ENCODE results near the gene ZDHHC8.

The ZDHHC8 gene

DNA sequence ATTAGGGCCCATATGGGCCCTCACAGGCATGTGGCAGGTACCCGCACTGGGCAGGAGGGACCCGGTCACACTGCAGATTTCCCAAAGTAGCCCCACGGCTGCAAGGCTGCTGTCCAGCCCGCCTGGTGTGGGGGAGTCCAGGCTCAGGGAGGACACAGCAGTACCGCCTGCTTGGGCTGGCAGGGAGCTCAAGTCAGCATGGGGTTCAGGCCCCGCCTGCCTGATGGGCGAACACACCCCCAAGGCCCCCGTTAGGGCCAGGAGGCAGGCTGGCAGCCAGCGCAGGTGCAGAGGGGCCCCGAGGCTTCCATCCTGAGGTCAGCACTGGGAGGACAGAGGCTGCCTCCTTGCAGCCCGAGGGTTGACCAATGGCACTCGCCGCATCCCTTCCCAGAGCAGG, 5.5 kb downstream of the ZDHHC8 start:
- DNase-seq (ENCODE audit: low spot score) = no peak
- in situ Hi-C loops (cut with MboI; ENCODE audit: low pct_unique_long_range_greater_than_20kb, low sequenced_read_pairs, unreplicated experiment) = no loop called here
- TF ChIP-seq CTCF (IDR thresholded peaks at IDR 0.05; ENCODE audit: extremely low read depth, insufficient read depth, missing control alignments) = no peak

GRCh38 chr22:20137671-20138416, 6.2 kb downstream of the ZDHHC8 start:
- in situ Hi-C loops (cut with MboI; ENCODE audit: low pct_unique_long_range_greater_than_20kb, low sequenced_read_pairs, unreplicated experiment) = no loop called here
- no peak for TF ChIP-seq CTCF (IDR thresholded peaks at IDR 0.05; ENCODE audit: extremely low read depth, insufficient read depth, missing control alignments)
- no peak for DNase-seq (ENCODE audit: low spot score)

DNA sequence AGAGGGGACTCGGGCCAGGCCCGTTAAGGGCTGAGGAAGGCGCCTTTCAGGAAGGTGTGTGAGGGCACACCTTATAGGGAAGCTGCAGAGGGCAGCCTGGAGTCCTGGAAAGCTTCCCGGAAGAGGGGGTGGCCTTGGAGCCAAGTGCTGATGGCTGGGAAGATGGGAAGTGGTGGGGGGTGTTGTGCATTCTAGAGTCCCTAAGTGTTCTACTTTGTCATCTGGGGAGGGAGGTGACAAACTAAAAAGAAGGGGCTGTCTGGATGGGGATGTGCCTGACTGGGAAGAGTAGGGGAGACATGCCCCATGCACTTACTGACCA, 6.8 kb downstream of the ZDHHC8 start:
- TF ChIP-seq CTCF (IDR thresholded peaks at IDR 0.05; ENCODE audit: extremely low read depth, insufficient read depth, missing control alignments) = no peak
- in situ Hi-C loops (cut with MboI; ENCODE audit: low pct_unique_long_range_greater_than_20kb, low sequenced_read_pairs, unreplicated experiment) = no loop called here
- DNase-seq (ENCODE audit: low spot score) = no peak

DNA sequence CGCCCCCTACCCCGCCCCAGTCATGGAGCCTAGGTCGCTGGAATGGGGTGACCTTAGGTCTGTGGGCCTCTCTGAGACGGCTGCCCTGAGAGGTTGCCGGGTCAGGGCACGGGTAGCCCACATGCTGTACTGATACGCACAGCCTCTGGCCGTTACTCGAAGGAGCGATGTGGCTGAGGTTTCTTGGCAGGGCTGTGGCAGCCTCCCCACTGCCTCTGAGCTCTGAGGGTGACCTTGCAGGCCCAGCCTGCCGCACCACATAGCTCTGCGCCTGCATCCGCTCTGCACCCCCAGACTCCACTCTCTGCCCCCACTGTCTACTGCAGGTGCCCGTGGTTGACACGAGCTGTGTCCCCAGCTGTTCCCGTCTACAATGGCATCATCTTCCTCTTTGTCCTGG, 7.3 kb downstream of the ZDHHC8 start:
- in situ Hi-C loops (cut with MboI; ENCODE audit: low pct_unique_long_range_greater_than_20kb, low sequenced_read_pairs, unreplicated experiment) = no loop called here
- no peak for TF ChIP-seq CTCF (IDR thresholded peaks at IDR 0.05; ENCODE audit: extremely low read depth, insufficient read depth, missing control alignments)
- no peak for DNase-seq (ENCODE audit: low spot score)

DNA sequence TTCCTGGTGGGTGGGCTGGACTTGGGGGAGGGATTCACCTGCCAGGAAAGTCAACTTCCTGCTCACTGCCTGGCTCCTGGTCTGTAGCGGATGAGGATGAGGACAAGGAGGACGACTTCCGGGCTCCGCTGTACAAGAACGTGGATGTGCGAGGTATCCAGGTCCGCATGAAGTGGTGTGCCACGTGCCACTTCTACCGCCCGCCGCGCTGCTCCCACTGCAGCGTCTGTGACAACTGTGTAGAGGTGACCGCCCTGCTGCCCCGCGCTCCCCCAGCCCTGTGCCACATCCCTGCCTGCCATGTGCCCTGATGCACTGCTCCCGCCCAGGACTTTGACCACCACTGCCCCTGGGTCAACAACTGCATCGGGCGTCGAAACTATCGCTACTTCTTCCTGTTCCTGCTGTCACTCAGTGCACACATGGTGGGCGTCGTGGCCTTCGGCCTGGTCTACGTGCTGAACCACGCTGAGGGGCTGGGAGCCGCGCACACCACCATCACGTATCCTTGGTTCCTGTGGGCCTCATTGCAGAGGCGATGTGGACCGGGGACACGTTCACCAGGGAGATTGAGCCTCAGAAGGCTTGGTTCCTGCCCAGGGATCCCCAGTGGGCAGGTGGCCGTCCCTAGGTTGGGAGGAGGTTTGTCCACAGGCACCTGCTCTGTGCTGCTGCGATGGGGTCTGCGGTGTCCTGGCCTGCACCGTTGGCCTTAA, 7.9 kb downstream of the ZDHHC8 start:
- in situ Hi-C loops (cut with MboI; ENCODE audit: low pct_unique_long_range_greater_than_20kb, low sequenced_read_pairs, unreplicated experiment) = no loop called here
- DNase-seq (ENCODE audit: low spot score) = no peak
- TF ChIP-seq CTCF (IDR thresholded peaks at IDR 0.05; ENCODE audit: extremely low read depth, insufficient read depth, missing control alignments) = no peak

DNA sequence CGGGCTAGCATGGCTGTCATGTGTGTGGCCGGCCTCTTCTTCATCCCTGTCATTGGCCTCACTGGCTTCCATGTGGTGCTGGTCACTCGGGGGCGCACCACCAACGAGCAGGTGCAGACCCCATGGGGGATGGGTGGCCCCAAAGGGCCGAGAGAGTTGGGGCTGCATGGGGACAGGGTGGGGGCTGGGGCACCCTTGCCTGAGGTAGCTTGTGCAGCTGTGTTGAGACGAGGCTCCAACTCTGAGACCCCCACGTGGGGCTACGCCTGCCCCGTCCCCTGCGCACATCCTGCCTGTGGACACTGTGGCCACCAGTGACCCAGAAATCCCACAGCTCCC, 8.5 kb downstream of the ZDHHC8 start:
- in situ Hi-C loops (cut with MboI; ENCODE audit: low pct_unique_long_range_greater_than_20kb, low sequenced_read_pairs, unreplicated experiment) = no loop called here
- TF ChIP-seq CTCF (IDR thresholded peaks at IDR 0.05; ENCODE audit: extremely low read depth, insufficient read depth, missing control alignments) = no peak
- no peak for DNase-seq (ENCODE audit: low spot score)

All from GM13977 (cell line).